Brain microvascular endothelial cell (primary cell): ENCODE measurements around the gene TMC7.

Experiments
- DNase-seq: peaks from one replicate; pipeline ENCODE4 v3.0.0-alpha.2; 2020
- H3K27ac ChIP-seq: fragments of 250-450 bp; sonication (Bioruptor Pico); 2 replicates; pipeline ENCODE4 v1.5.1; 2020; ENCODE audit warnings: mild to moderate bottlenecking, moderate library complexity
- H3K27me3 ChIP-seq: fragments of 250-450 bp; sonication (Bioruptor Pico); replicated peaks from 2 replicates; pipeline ENCODE4 v1.5.1; 2020; ENCODE audit warnings: mild to moderate bottlenecking
- H3K36me3 ChIP-seq: fragments of 250-450 bp; sonication (Bioruptor Pico); replicated peaks from 2 replicates; pipeline ENCODE4 v1.5.1; 2020; ENCODE audit warnings: mild to moderate bottlenecking
- H3K4me3 ChIP-seq: 2 replicates; pipeline ENCODE4 v1.5.1; 2011; ENCODE audit warnings: low read depth, mild to moderate bottlenecking, control low read depth, low read length, moderate library complexity
- in situ Hi-C: cut with HindIII; loops from 2 replicates; pipeline ENCODE4 v1.10.0; 2017; ENCODE audit warnings: low sequenced_read_pairs, low pct_ligation_motif_present
- TF ChIP-seq, protein P1 (sequence below): IDR thresholded peaks from 2 replicates; pipeline ENCODE4 v1.5.1; 2011; ENCODE audit warnings: low read depth, mild to moderate bottlenecking, moderate library complexity, low read length, control low read depth, inconsistent platforms; ENCODE audit errors: missing control alignments

TMC7 gene

DNA sequence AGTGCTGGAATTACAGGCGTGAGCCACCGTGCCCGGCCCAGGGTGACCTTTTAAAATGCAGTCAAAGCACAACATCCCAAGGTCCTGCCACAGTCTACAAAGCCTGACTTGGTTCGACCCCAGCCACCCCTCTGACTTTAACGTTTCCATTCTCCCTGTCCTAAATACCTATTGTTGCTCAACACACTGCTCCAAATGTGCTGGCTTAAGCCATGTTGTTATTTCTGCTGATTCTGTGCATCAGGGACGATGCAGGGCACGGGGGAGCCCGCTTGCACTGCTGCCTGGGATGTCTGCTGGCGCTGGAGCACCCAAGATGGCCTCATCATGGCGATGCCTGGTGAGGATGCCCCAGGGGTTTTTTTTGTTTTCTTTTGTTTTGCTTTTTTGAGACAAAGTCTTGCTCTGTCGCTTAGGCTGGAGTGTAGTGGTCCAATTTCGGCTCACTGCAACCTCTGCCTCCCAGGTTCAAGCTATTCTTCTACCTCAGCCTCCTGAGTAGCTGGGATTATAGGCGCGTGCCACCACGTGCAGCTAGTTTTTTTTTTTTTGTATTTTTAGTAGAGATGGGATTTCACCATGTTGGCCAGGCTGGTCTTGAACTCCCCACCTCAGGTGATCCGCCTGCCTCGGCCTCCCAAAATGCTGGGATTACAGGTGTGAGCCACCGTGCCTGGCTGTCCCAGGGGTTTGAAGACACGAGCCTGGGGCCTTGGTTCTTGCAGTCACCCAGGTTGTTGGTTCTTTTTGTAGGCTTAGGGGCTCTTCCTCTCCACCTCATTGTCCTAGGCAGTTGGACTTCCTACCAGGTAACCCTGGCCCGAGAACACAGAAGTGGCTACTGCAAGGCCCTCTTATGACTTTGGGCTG is 22.9 kb downstream of the TMC7 start:
- DNase-seq = no peak
- in situ Hi-C loops = no loop called here
- no peak overlapping the region for H3K27ac ChIP-seq

DNA sequence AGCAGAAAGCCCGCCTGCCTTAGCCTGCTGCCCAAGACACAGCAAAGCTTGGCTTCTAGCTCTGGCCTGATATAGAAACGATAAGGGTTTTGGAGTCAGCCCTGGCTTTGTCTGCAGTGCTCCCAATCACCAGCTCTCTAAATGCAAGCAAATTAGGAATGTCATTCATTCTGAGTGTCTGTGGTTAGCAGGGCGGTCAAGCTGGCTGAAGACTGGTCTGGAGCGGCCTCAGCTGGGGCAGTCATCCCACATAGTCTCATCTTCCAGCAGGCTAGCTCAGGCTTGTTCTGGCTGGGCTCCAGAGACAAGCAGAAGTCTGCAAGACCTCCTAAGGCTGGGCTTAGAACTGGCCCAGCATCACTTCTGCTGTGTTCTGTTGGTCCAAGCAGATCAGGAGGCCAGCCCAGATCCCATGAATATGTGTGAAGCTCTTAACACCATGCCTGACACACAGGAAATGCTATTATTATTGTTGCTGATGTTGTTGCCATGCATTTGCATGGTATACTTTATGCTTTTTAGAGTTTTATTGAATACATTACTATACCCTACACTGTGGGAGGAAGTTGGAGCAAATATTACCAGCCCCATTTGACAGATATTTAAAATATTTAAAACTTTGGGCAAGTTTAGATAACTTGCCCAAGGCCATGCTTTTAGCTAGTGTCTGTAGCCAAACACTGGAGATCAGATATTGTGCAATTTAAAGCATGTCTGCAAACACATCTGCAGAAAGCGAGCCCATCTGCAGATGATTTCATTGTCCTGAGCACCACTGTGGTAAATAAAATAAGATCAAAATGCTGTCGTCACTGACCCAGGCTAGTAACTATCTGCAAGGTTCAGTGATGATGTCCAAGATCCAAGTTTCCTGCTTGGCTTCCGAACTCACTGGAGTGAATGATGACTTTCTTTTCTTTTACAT is 24.8 kb downstream of the TMC7 start:
- no peaks in the 10 kb centered on the region for H3K36me3 ChIP-seq
- H3K27ac ChIP-seq = no peak overlapping the region
- TF ChIP-seq, protein P1, sequence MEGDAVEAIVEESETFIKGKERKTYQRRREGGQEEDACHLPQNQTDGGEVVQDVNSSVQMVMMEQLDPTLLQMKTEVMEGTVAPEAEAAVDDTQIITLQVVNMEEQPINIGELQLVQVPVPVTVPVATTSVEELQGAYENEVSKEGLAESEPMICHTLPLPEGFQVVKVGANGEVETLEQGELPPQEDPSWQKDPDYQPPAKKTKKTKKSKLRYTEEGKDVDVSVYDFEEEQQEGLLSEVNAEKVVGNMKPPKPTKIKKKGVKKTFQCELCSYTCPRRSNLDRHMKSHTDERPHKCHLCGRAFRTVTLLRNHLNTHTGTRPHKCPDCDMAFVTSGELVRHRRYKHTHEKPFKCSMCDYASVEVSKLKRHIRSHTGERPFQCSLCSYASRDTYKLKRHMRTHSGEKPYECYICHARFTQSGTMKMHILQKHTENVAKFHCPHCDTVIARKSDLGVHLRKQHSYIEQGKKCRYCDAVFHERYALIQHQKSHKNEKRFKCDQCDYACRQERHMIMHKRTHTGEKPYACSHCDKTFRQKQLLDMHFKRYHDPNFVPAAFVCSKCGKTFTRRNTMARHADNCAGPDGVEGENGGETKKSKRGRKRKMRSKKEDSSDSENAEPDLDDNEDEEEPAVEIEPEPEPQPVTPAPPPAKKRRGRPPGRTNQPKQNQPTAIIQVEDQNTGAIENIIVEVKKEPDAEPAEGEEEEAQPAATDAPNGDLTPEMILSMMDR = no peak
- DNase-seq = peak; percentile 82
- no peak overlapping the region for H3K4me3 ChIP-seq
- H3K27me3 ChIP-seq = no peaks in the 10 kb centered on the region
- in situ Hi-C loops = no loop called here

More for the DNA sequence above, 22.9 kb downstream of the TMC7 start:
- TF ChIP-seq, protein P1 = no peak
- Histone ChIP-seq H3K36me3 (no peaks in the 10 kb centered on the region), H3K27me3 (no peaks in the 10 kb centered on the region), H3K4me3 (no peak overlapping the region)

DNA sequence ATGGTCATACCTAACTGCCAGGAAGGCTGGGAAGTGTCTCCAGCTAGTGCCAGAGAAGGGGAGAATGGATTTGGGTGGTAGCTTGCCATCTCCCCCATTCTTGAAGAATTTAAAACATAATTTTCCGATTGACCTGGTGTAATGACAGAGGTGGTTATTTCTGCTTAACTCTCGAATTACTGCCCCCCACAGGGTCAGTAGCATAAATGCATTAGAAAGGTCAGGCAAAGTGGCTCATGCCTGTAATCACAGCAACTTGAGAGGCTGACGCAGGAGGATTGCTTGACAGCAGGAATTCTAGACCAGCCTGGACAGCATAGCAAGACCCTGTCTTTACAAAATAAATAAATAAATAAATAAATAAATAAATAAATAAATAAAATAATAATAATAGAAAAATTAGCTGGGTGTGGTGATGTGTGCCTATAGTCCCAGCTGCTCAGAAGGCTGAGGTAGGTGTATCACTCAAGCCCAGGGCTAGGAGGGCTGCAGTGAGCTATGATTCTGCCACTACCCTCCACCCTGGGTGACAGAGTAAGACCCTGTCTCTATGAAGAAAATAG is 27.5 kb downstream of the TMC7 start:
- DNase-seq = no peak
- in situ Hi-C loops = no loop called here
- TF ChIP-seq, protein P1 = peak; percentile 3
- H3K4me3 ChIP-seq = no peak overlapping the region
- no peaks in the 10 kb centered on the region for H3K27me3 ChIP-seq
- no peaks in the 10 kb centered on the region for H3K36me3 ChIP-seq
- H3K27ac ChIP-seq = no peak overlapping the region

DNA sequence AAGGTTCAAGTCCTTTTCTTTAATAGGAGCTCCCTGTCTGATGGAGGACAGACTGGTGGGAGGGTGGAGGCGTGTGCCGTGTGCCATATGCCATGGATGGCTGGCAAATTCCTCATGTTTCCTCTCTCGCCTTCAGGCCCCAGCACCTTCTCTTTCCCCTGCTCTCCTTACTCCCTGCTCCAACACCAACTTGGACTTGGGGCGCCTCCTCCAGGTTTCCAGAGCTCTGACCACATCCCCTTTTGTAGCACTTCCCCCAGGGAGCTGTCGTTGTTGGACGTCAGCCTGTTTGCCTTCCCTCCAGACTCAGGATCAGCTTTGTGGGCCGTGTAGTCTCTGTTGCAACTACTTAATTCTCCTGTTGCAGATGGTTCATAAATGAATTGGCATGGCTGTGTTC is 30.7 kb downstream of the TMC7 start:
- in situ Hi-C loops = no loop called here
- Histone ChIP-seq H3K36me3 (no peaks in the 10 kb centered on the region), H3K4me3 (no peak overlapping the region), H3K27ac (no peak overlapping the region), H3K27me3 (no peaks in the 10 kb centered on the region)
- no peak for DNase-seq
- TF ChIP-seq, protein P1 = peak; percentile 3

DNA sequence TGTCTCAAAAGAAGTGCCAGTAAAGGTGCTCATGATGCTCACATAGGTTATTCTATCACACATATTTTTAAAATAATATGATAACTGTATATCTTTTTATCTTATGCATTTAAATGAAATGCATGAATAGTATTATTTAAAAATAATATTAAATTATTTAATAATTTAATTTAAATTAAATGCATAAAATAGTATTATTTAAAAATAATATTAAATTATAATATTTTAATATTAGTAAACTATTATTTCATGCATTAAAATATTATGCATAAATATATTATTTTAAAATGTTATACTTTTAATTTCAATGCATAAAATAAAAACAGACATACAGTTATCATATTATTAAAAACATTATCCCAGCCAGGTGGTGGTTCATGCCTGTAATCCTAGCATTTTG is 33.4 kb downstream of the TMC7 start:
- in situ Hi-C loops = no loop called here
- Histone ChIP-seq H3K36me3 (no peaks in the 10 kb centered on the region), H3K27me3 (no peaks in the 10 kb centered on the region), H3K4me3 (no peak overlapping the region), H3K27ac (no peak overlapping the region)
- TF ChIP-seq, protein P1 = no peak
- no peak for DNase-seq
